22Rv1 (cell line): ENCODE data around the gene ATP2B2.

ENCODE experiments used
- CTCF ChIP-seq: fragments of 450-650 bp; IDR thresholded peaks from 2 replicates; pipeline ENCODE4 v1.5.1; 2017; ENCODE audit warnings: mild to moderate bottlenecking
- ZFX ChIP-seq: fragments of 450-650 bp; IDR thresholded peaks from 2 replicates; pipeline ENCODE4 v1.6.1; 2017; ENCODE audit warnings: antibody characterized with exemption, borderline replicate concordance

- no peak for TF ChIP-seq CTCF
- TF ChIP-seq ZFX, result no peak
These were observed 48.8 kb upstream of the ATP2B2 start for GRCh38 chr3:10554236-10554611.
